Body of pancreas (tissue), 4 donors: ENCODE data around the gene SPDYE2.
"Not testable (repeated sequence)": the region's sequence is repeated elsewhere in the genome, so short reads cannot be mapped to it uniquely, and the experiment has no call there.

Experiments
- POLR2A ChIP-seq, 3 donors: fragments of 450-650 bp; IDR thresholded peaks; one replicate each; pipeline ENCODE4 v1.6.1; 2016; ENCODE audit warnings: antibody characterized with exemption in 3 of 3, mild to moderate bottlenecking in 2 of 3
- TF ChIP-seq, protein P1 (sequence below), 7 experiments: fragments of 450-650 bp in 4 of 7; fragments of 200-600 bp in 3 of 7; sonication (generic) in 3 of 7; IDR thresholded peaks; one replicate each; pipeline ENCODE4 v1.5.1; 2016 to 2019; ENCODE audit warnings: antibody characterized with exemption in 7 of 7

DNA sequence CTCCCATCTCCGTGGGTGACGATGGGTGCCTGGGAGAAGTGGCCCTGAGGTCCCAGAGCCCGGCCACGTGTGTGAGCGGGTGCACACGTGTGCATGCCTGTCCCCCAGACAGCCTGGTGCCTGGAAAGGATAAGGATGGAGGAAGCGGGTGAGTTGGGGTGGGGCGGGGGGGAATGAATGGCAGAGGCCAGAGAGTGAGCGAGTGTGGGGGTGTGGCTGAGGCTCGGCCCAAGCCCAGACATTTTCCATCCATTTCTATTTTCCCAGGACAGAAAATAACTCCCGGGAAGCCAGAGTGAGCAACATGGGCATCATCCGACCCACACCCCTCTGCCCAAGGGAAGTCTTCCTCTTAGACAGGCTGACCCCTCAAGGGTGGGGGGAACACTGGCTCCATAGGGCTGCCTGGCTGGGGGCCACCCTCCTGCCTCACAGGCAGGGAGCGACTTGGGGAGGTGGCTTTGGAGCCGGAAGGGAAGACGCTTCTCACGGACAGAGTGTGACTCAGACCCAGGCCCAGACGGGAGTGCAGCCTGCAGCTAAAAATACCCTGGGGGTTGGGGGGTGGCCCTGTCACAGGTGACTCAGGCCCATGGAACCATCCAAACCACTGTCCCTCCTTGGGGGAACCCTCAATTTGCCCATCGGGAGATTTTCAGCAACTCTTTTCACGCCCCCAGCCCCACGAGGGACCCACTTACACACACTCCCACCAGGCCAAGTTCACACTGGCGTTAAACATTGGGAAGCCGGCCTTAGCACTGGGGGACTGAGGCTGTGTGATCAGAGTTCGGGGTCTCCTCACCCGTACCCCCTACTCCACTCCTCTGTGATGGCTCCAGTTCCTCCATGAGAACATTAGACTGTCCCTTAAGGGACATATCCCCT lies 45.5 kb upstream of the SPDYE2 start:
- TF ChIP-seq, protein P1, sequence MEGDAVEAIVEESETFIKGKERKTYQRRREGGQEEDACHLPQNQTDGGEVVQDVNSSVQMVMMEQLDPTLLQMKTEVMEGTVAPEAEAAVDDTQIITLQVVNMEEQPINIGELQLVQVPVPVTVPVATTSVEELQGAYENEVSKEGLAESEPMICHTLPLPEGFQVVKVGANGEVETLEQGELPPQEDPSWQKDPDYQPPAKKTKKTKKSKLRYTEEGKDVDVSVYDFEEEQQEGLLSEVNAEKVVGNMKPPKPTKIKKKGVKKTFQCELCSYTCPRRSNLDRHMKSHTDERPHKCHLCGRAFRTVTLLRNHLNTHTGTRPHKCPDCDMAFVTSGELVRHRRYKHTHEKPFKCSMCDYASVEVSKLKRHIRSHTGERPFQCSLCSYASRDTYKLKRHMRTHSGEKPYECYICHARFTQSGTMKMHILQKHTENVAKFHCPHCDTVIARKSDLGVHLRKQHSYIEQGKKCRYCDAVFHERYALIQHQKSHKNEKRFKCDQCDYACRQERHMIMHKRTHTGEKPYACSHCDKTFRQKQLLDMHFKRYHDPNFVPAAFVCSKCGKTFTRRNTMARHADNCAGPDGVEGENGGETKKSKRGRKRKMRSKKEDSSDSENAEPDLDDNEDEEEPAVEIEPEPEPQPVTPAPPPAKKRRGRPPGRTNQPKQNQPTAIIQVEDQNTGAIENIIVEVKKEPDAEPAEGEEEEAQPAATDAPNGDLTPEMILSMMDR (IDR thresholded peaks at IDR 0.05): not testable (repeated sequence)
- TF ChIP-seq POLR2A (IDR thresholded peaks at IDR 0.05): not testable (repeated sequence)
